IPS-18c (cell line): ENCODE measurements around the gene TRAPPC14.
"Not testable (repeated sequence)": the region's sequence is repeated elsewhere in the genome, so short reads cannot be mapped to it uniquely, and the experiment has no call there.

Source experiments
- H3K4me3 ChIP-seq: 2 replicates; pipeline ENCODE4 v1.7.0; 2013; ENCODE audit warnings: low read depth, mild to moderate bottlenecking, low read length, moderate library complexity; ENCODE audit not compliant: insufficient read depth
- H3K9me3 ChIP-seq: one replicate; pipeline ENCODE4 v1.6.1; 2013; ENCODE audit warnings: mild to moderate bottlenecking, low read length, moderate library complexity; ENCODE audit not compliant: control insufficient read depth, insufficient read depth

Gene TRAPPC14

GRCh38 chr7:100137851-100138760, 20.4 kb downstream of the TRAPPC14 start:
- no peak overlapping the region for H3K4me3 ChIP-seq
- no peaks in the 10 kb centered on the region for H3K9me3 ChIP-seq

GRCh38 chr7:100132697-100133151, 25.8 kb downstream of the TRAPPC14 start:
- Histone ChIP-seq H3K4me3 (no peak overlapping the region), H3K9me3 (no peaks in the 10 kb centered on the region)

DNA sequence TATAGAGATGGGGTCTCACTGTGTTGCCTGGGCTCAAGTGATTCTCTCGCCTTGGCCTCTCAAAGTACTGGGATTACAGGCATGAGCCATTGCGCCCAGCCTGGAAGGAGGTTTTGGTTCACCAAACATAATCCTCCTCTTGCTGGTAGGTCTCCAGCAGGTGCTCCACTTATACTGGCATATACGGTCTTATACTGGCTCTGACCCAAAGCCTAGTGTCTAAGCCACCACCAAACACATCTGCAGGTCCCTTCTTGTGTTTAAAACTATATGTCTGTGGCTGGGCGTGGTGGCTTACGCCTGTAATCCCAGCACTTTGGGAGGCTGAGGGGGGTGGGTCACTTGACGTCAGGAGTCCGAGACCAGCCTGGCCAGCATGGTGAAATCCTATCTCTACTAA, 26.4 kb downstream of the TRAPPC14 start:
- Histone ChIP-seq H3K9me3 (no peaks in the 10 kb centered on the region), H3K4me3 (no peak overlapping the region)

DNA sequence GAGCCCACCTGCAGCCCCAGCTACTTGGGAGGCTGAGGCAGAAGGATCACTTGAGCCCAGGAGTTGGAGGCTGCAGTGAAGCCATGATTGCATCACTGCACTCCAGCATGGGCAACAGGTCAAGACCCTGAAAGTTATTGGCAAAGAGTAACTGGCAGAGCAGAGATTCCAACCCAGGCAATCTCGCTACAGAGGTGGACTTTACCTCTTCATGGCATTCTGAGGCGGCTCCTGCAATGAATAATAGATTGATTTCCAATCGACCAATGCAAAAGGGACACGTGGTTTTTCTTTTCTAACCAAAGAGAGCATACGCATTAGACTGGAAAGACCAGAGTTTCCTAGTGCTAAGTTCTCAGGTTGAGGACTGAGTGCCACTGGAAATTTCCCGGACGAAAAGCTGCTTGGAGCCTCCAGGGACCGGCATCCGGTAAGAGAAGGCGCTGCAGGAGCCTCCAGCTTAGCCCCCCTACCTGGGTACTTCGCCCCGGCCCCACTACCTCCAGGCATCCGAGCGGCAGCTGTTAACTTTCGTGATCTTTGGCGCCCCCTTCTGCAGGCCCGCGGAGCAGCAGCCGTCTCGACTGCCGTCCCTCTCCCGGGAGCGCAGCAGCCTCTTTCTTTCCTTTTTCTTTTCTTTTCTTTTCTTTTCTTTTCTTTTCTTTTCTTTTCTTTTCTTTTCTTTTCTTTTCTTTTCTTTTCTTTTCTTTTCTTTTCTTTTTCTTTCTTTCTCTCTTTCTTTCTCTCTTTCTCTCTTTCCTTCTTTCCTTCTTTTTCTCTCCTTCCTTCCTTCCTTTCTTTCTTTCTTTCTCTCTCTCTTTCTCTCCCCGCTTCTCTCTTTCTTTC, 27.7 kb downstream of the TRAPPC14 start:
- Histone ChIP-seq H3K4me3 (0 out of 2 replicates have a peak overlapping the region, but pooled peaks have one; percentile 28), H3K9me3 (no peaks in the 10 kb centered on the region)

GRCh38 chr7:100130220-100130607, 28.3 kb downstream of the TRAPPC14 start:
- H3K4me3 ChIP-seq, H3K9me3 ChIP-seq: not testable (repeated sequence)

DNA sequence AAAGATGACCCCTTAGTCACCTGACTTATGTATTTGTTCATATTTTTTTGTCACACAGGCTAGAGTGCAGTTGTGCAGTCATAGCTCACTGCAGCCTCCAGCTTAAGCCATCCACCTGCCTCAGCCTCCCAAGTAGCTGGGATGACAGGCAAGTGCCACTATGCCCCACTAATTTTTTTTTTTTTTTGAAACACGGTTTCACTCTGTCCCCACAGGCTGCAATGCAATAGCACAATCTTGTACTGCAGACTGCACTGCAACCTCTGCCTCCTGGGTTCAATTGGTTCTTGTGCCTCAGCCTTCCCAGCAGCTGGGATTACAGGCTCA, 29.9 kb downstream of the TRAPPC14 start:
- Histone ChIP-seq H3K4me3 (no peak overlapping the region; the same call in 1 of the 2 replicates), H3K9me3 (no peaks in the 10 kb centered on the region)

- no peaks in the 10 kb centered on the region for H3K9me3 ChIP-seq
- peak overlapping the region; percentile 90 for H3K4me3 ChIP-seq
Observed at GRCh38 chr7:100127866-100128636, 30.5 kb downstream of the TRAPPC14 start.

GRCh38 chr7:100126931-100127865, 31.3 kb downstream of the TRAPPC14 start, which contains the start of gene MBLAC1:
TSS of gene MBLAC1 (plus strand) at chr7:100126967. CDS start at chr7:100127396, 429 bp downstream.
- Histone ChIP-seq H3K4me3 (peak within 1 kb of the TSS; percentile 90), H3K9me3 (no peaks in the 10 kb centered on the region)

DNA sequence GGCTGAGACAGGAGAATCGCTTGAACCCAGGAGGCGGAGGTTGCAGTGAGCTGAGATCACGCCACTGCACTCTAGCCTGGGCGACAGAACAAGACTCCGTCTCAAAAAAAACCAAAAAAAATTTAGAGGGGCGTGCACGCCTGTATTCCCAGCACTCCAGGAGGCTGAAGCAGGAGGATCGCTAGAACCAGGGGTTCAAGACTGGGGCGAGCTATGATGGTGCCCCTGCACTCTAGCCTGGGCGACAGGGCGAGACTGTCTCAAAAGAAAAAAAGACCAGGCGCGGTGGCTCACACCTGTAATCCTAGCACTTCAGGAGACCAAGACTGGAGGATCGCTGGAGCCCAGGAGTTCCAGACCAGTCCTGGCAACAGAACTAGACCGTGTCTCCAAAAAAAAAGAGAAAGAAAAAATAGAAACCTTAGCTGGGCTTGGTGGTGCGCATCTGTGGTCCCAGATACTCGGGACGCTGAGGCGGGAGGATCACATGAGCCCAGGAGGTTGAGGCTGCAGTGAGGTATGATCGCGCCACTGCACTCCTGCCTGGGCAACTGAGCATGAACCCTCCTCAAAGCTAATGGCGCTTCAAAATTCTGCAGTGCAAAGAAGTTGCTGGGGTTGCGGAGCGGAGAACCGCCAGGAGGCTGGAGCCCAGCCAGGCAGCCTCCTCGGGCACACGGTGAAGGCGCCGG, 32.1 kb downstream of the TRAPPC14 start:
- Histone ChIP-seq H3K4me3 (peak overlapping the region; percentile 90), H3K9me3 (no peaks in the 10 kb centered on the region)

DNA sequence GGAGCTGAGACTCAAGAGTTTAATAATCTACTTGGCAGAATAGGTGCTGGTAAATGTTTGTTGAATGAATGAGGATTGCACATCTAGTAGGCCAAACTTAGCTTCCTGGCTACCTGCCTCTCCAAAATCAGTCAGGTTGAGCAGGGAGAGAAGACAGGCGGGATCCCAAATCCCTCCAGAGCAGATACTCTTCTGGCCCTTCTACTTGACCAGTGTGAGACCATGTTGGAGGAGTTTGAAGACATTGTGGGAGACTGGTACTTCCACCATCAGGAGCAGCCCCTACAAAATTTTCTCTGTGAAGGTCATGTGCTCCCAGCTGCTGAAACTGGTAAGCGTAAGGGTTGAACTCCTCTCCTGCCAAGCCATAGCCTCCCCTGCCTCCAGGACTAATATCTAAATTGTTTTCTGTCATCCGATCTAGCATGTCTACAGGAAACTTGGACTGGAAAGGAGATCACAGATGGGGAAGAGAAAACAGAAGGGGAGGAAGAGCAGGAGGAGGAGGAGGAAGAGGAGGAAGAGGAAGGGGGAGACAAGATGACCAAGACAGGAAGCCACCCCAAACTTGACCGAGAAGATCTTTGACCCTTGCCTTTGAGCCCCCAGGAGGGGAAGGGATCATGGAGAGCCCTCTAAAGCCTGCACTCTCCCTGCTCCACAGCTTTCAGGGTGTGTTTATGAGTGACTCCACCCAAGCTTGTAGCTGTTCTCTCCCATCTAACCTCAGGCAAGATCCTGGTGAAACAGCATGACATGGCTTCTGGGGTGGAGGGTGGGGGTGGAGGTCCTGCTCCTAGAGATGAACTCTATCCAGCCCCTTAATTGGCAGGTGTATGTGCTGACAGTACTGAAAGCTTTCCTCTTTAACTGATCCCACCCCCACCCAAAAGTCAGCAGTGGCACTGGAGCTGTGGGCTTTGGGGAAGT, 34.0 kb downstream of the TRAPPC14 start:
- Histone ChIP-seq H3K4me3 (no peak overlapping the region), H3K9me3 (no peaks in the 10 kb centered on the region)

- Histone ChIP-seq H3K9me3 (no peaks in the 10 kb centered on the region), H3K4me3 (no peak overlapping the region)
Observed at GRCh38 chr7:100122568-100122967, 36.0 kb downstream of the TRAPPC14 start.

- no peaks in the 10 kb centered on the region for H3K9me3 ChIP-seq
Observed at GRCh38 chr7:100122067-100122466, 36.5 kb downstream of the TRAPPC14 start.

DNA sequence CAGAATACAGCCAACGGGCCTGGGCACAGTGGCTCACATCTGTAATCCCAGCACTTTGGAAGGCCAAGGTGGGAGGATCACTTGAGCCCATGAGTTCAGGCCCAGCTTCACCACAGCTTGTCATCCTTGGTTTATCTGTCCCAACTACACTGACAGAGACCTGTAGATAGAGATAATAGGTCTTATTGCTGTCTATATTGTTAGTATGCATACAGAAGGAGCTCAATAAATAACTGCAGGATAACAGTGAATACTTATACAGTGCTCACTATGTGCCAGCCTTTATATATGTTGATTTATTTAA, 37.8 kb downstream of the TRAPPC14 start:
- no peaks in the 10 kb centered on the region for H3K9me3 ChIP-seq
- H3K4me3 ChIP-seq = peak overlapping the region; percentile 77; the same call in 1 of the 2 replicates

More at GRCh38 chr7:100122067-100122466, 36.5 kb downstream of the TRAPPC14 start:
- no peak overlapping the region for H3K4me3 ChIP-seq

DNA sequence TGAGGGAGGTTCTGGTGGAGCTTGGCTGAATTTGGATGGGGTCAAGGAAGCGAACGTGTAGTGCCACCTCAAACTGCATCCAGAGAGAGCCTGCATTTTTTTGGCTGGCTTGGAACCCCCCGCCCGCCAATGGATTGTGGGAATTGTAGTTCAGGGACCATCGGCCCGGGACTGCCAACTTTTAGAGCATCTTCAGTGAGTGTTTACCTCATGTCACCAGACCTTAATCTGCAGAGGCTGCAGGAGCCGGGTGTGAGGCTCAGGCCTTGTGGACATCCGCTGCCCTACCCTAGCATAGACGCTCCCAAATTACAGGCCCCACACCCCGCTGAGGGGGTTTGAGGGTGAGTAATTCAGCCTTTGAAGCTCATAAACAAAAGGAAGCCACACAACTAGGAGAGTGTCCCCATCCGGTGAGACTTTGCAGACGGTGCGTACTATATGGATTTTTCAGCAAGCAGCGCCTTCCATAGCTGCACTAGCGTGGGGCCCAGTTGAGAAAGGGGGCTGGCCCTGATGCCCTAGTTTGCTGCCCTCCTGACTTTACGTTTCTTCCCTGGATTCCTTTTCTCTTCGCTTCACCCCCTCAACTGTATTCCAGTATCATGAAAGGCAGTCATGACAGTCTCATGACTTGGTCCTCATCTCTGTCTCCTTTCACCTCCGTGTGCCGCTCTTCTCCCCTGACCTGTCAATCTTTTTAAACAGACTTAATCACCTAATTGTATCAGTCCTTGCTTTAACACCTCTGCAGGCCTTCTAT, 38.4 kb downstream of the TRAPPC14 start:
- no peaks in the 10 kb centered on the region for H3K9me3 ChIP-seq
- peak overlapping the region; percentile 77 for H3K4me3 ChIP-seq
